IMR-90 (cell line): ENCODE measurements around the gene PRKCA. TPM values are rescaled to one million over a fixed set of nuclear protein-coding genes. Genes with fewer than 3 reads are reported as not detected.

ENCODE experiments used
- ATAC-seq: fragments of 200-7000 bp; cut with Tn5 transposase; 2 replicates; pipeline ENCODE4 v1.9.1; 2020; ENCODE audit warnings: low read depth, mild to moderate bottlenecking, moderate library complexity
- BruUV-seq: library from RNA; stranded (reverse); fragments of 400-500 nt; replicated peaks from 2 replicates; lab custom pipeline; 2021; lab: Mats Ljungman, UMichigan
- CTCF ChIA-PET: fragments of 300-600 bp; formaldehyde crosslinking; extraction: SDS; loops from one replicate; lab custom pipeline; 2021; ENCODE audit warnings: antibody characterized with exemption; lab: Yijun Ruan, JAX
- POLR2A ChIA-PET: fragments of 300-600 bp; sonication (Branson Sonifier 250); formaldehyde crosslinking; loops from one replicate; lab custom pipeline; 2022; ENCODE audit warnings: antibody characterized with exemption; ENCODE audit not compliant: unreplicated experiment; lab: Charles Lee
- DNase-seq: peaks from one replicate; pipeline ENCODE4 v3.0.0; 2013
- H2AFZ ChIP-seq: replicated peaks from 2 replicates; pipeline ENCODE3; 2013; ENCODE audit warnings: low read length, mild to moderate bottlenecking; ENCODE audit not compliant: poor library complexity
- H2AK5ac ChIP-seq: 2 replicates; pipeline ENCODE4 v1.6.1; 2013; ENCODE audit warnings: low read depth, low read length, inconsistent platforms
- H2AK9ac ChIP-seq: replicated peaks from 2 replicates; pipeline ENCODE3; 2013; ENCODE audit warnings: mild to moderate bottlenecking, low read depth, low read length, moderate library complexity; ENCODE audit not compliant: poor library complexity
- H2BK120ac ChIP-seq: 2 replicates; pipeline ENCODE4 v1.6.1; 2013; ENCODE audit warnings: low read depth, low read length, inconsistent platforms
- H2BK15ac ChIP-seq: 3 replicates; pipeline ENCODE4 v1.6.1; 2013; ENCODE audit warnings: low read depth, low read length, inconsistent platforms
- H2BK20ac ChIP-seq: 2 replicates; pipeline ENCODE4 v1.6.1; 2013; ENCODE audit warnings: low read depth, mild to moderate bottlenecking, inconsistent platforms, low read length, moderate library complexity
- H2BK5ac ChIP-seq: 2 replicates; pipeline ENCODE4 v1.6.1; 2013; ENCODE audit warnings: mild to moderate bottlenecking, low read depth, low read length, inconsistent platforms; ENCODE audit not compliant: poor library complexity, severe bottlenecking
- H3K14ac ChIP-seq: replicated peaks from 2 replicates; pipeline ENCODE4 v1.6.1; 2013; ENCODE audit warnings: low read depth, low read length, inconsistent platforms
- H3K18ac ChIP-seq: 2 replicates; pipeline ENCODE4 v1.6.1; 2013; ENCODE audit warnings: low read depth, low read length, control low read depth
- H3K23ac ChIP-seq: 2 replicates; pipeline ENCODE4 v1.6.1; 2013; ENCODE audit warnings: low read depth, low read length, inconsistent platforms
- H3K27ac ChIP-seq: 2 replicates; pipeline ENCODE4 v1.5.1; 2013; ENCODE audit warnings: mild to moderate bottlenecking, control low read depth, low read length; ENCODE audit not compliant: insufficient read depth
- H3K27me3 ChIP-seq: 2 replicates; pipeline ENCODE4 v1.6.1; 2013; ENCODE audit warnings: low read length; ENCODE audit not compliant: control insufficient read depth, insufficient read depth
- H3K36me3 ChIP-seq: 2 replicates; pipeline ENCODE4 v1.6.1; 2013; ENCODE audit warnings: low read length, mixed read lengths; ENCODE audit not compliant: control insufficient read depth, insufficient read depth
- H3K4ac ChIP-seq: 2 replicates; pipeline ENCODE4 v1.6.1; 2013; ENCODE audit warnings: low read depth, low read length, inconsistent platforms
- H3K4me1 ChIP-seq: 2 replicates; pipeline ENCODE4 v1.6.1; 2013; ENCODE audit warnings: low read length, mixed read lengths; ENCODE audit not compliant: control insufficient read depth, insufficient read depth
- H3K4me2 ChIP-seq: 2 replicates; pipeline ENCODE4 v1.6.1; 2013; ENCODE audit warnings: low read depth, mild to moderate bottlenecking, control low read depth, low read length, moderate library complexity
- H3K4me3 ChIP-seq: 2 replicates; pipeline ENCODE4 v1.5.1; 2013; ENCODE audit warnings: low read depth, mild to moderate bottlenecking, control low read depth, low read length, moderate library complexity; ENCODE audit not compliant: insufficient read depth
- H3K56ac ChIP-seq: 2 replicates; pipeline ENCODE4 v1.6.1; 2013; ENCODE audit warnings: low read length, inconsistent platforms; ENCODE audit not compliant: insufficient read depth; ENCODE audit errors: extremely low read depth
- H3K79me1 ChIP-seq, 2 experiments: 2 replicates each; pipeline ENCODE4 v1.6.1; 2013; ENCODE audit warnings: low read length in 2 of 2, inconsistent platforms in 1 of 2, low read depth in 1 of 2
- H3K9ac ChIP-seq: 2 replicates; pipeline ENCODE4 v1.6.1; 2013; ENCODE audit warnings: low read depth, low read length, control low read depth
- H3K9me1 ChIP-seq: 2 replicates; pipeline ENCODE4 v1.6.1; 2013; ENCODE audit warnings: low read length, inconsistent platforms; ENCODE audit not compliant: insufficient read depth
- H3K9me3 ChIP-seq: 2 replicates; pipeline ENCODE4 v1.6.1; 2013; ENCODE audit warnings: low read length; ENCODE audit not compliant: control insufficient read depth, insufficient read depth
- H4K20me1 ChIP-seq: 2 replicates; pipeline ENCODE4 v1.6.1; 2013; ENCODE audit warnings: low read length, inconsistent platforms; ENCODE audit not compliant: insufficient read depth
- H4K5ac ChIP-seq: 2 replicates; pipeline ENCODE4 v1.6.1; 2013; ENCODE audit warnings: mild to moderate bottlenecking, low read depth, low read length, control low read depth
- H4K8ac ChIP-seq, 2 experiments: 2 replicates each; pipeline ENCODE4 v1.6.1; 2013; ENCODE audit warnings: low read depth in 2 of 2, low read length in 2 of 2, control low read depth in 1 of 2, inconsistent platforms in 1 of 2
- H4K91ac ChIP-seq: 2 replicates; pipeline ENCODE4 v1.6.1; 2013; ENCODE audit warnings: low read depth, low read length, inconsistent platforms; ENCODE audit not compliant: insufficient read depth
- CEBPB ChIP-seq: IDR thresholded peaks from 2 replicates; pipeline ENCODE4 v1.6.1; 2012; ENCODE audit warnings: low read depth, low read length, improper control_type of control experiment
- MAFK ChIP-seq: IDR thresholded peaks from 2 replicates; pipeline ENCODE4 v1.6.1; 2012; ENCODE audit warnings: low read depth, low read length, improper control_type of control experiment
- MAZ ChIP-seq: IDR thresholded peaks from 2 replicates; pipeline ENCODE4 v1.6.1; 2012; ENCODE audit warnings: low read depth, mild to moderate bottlenecking, low read length, improper control_type of control experiment, moderate library complexity, borderline replicate concordance
- NFE2L2 ChIP-seq: fragments of 150-350 bp; IDR thresholded peaks from 2 replicates; pipeline ENCODE4 v1.6.1; 2016; ENCODE audit warnings: low read depth, mild to moderate bottlenecking, low read length
- RAD21 ChIP-seq: IDR thresholded peaks from 2 replicates; pipeline ENCODE4 v1.6.1; 2012; ENCODE audit warnings: low read length, improper control_type of control experiment
- RCOR1 ChIP-seq: IDR thresholded peaks from 2 replicates; pipeline ENCODE4 v1.6.1; 2012; ENCODE audit warnings: mild to moderate bottlenecking, low read length, improper control_type of control experiment; ENCODE audit not compliant: insufficient replicate concordance
- SMC3 ChIP-seq: fragments of 150-350 bp; IDR thresholded peaks from 2 replicates; pipeline ENCODE4 v1.6.1; 2016; ENCODE audit warnings: low read depth, mild to moderate bottlenecking, antibody characterized with exemption, low read length, moderate library complexity
- WGBS, 2 experiments: methylation state at CpG; one replicate each; pipeline versions ENCODE4 v1.1.5 to v1.1.7; 2013; ENCODE audit warnings: missing lambda C conversion rate in 2 of 2; ENCODE audit not compliant: insufficient read length in 1 of 2; ENCODE audit errors: extremely low coverage in 2 of 2; 5-methylcytosine and 5-hydroxymethylcytosine counted together
- dilution Hi-C: fragments of 300-500 bp; cut with HindIII; formaldehyde crosslinking; loops from one replicate; pipeline ENCODE4 v1.14.3; 2018; ENCODE audit warnings: low sequenced_read_pairs; ENCODE audit not compliant: unreplicated experiment
- in situ Hi-C: fragments of 300-500 bp; cut with MboI; formaldehyde crosslinking; loops from 3 replicates; pipeline ENCODE4 v1.14.3; 2019; ENCODE audit warnings: low sequenced_read_pairs, inconsistent platforms, mixed read lengths
- intact Hi-C: fragments of 100-400 bp; cut with micrococcal nuclease; formaldehyde crosslinking; loops from 2 replicates; pipeline ENCODE4 v1.10.0; 2022
- polyA plus RNA-seq, 3 experiments: library from polyadenylated mRNA; depleted of rRNA; stranded (reverse); fragments of >200 nt; gene quantifications; 2 replicates each; pipeline ENCODE4 v1.2.3, GENCODE V29; 2012; ENCODE audit warnings: low replicate concordance in 1 of 3
- total RNA-seq: library from RNA; depleted of rRNA; stranded (reverse); fragments of >200 nt; gene quantifications from 2 replicates; pipeline ENCODE4 v1.2.3, GENCODE V29; 2012
- TF ChIP-seq, protein P1 (sequence below): conservative IDR thresholded peaks from 2 replicates; pipeline ENCODE4 v1.5.1; 2012; ENCODE audit warnings: mild to moderate bottlenecking, low read depth, low read length, improper control_type of control experiment

Gene PRKCA
- total and polyA plus RNA-seq, 2 of the 4 experiments (the other 2 are of a cell fraction), result 31.0 to 46.0 TPM

DNA sequence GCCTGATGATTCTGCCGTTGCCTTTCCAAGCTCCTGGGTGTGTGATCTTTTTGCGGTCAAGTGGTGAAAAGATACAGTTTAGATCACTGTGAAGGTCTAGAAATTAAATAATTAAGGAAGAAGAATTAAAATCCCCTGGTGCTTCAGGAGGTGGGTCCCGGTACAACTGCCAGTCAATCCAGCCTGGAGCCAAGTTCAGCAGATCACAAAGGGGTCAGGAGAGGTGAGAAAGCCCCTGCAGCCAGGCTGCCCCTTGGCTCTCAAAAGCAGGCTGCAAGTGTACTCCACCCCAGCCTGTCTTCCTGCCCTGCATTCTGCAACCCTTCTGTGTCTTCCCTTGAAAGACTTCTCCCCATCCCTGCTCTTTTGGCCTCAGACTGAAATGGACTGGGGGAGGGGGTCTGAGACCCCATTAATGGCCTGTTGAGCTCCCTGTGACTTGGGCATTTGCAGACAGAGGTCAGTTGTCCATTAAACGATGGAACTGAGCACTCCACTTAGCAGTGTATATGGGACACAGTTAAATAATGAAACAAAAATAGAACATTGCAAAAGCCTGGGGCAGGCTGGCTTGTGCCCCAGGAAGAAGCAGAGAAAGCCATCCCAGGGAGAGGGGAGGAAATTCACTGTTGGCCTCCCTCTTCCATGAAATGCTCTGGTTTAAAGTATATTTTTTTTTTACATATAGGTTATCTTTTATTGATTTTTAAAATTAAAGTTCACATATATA is 547.6 kb downstream of the PRKCA start:
- no peak overlapping the region for H2AK5ac ChIP-seq
- H3K9me3 ChIP-seq, result no peaks in the 10 kb centered on the region
- H3K27ac ChIP-seq, result no peak overlapping the region
- H3K23ac ChIP-seq, result no peak overlapping the region
- H3K4me2 ChIP-seq, result no peak overlapping the region
- no peak overlapping the region for H4K5ac ChIP-seq
- no TSS peak for BruUV-seq
- POLR2A ChIA-PET, result no interaction called here
- intact Hi-C loops, result loop anchor here (10.0 kb wide), 1 partner anchor 1095 kb away; no protein-coding TSS in a partner anchor
- no peak overlapping the region for H2BK120ac ChIP-seq
- no peak for TF ChIP-seq MAZ
- no peak for TF ChIP-seq CEBPB
- no peak for TF ChIP-seq MAFK
- no peak for TF ChIP-seq RAD21
- TF ChIP-seq SMC3, result no peak
- TF ChIP-seq RCOR1, result no peak
- TF ChIP-seq NFE2L2, result no peak
- TF ChIP-seq, protein P1, sequence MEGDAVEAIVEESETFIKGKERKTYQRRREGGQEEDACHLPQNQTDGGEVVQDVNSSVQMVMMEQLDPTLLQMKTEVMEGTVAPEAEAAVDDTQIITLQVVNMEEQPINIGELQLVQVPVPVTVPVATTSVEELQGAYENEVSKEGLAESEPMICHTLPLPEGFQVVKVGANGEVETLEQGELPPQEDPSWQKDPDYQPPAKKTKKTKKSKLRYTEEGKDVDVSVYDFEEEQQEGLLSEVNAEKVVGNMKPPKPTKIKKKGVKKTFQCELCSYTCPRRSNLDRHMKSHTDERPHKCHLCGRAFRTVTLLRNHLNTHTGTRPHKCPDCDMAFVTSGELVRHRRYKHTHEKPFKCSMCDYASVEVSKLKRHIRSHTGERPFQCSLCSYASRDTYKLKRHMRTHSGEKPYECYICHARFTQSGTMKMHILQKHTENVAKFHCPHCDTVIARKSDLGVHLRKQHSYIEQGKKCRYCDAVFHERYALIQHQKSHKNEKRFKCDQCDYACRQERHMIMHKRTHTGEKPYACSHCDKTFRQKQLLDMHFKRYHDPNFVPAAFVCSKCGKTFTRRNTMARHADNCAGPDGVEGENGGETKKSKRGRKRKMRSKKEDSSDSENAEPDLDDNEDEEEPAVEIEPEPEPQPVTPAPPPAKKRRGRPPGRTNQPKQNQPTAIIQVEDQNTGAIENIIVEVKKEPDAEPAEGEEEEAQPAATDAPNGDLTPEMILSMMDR, result no peak
- DNase-seq, result no peak
- ATAC-seq, result no peak
- no peak overlapping the region for H4K8ac ChIP-seq
- no peaks in the 10 kb centered on the region for H3K4me1 ChIP-seq
- no peak overlapping the region for H2AK9ac ChIP-seq
- H3K4me3 ChIP-seq, result no peak overlapping the region
- dilution Hi-C loops, result no loop called here
- in situ Hi-C loops, result no loop called here
- no peak overlapping the region for H2AFZ ChIP-seq
- no peak overlapping the region for H3K4ac ChIP-seq
- H3K18ac ChIP-seq, result no peak overlapping the region
- H2BK15ac ChIP-seq, result no peak overlapping the region
- no peak overlapping the region for H4K91ac ChIP-seq
- H2BK20ac ChIP-seq, result no peak overlapping the region
- peaks cover 6% of the 10 kb centered on the region for H3K27me3 ChIP-seq
- no peak overlapping the region for H2BK5ac ChIP-seq
- CTCF ChIA-PET, result no interaction called here
- H3K79me1 ChIP-seq, result no peaks in the 10 kb centered on the region
- no peaks in the 10 kb centered on the region; the same call in 1 of the 2 replicates for H4K20me1 ChIP-seq
- H3K9ac ChIP-seq, result no peak overlapping the region
- H3K56ac ChIP-seq, result no peak overlapping the region
- H3K36me3 ChIP-seq, result no peaks in the 10 kb centered on the region
- H3K14ac ChIP-seq, result no peak overlapping the region
- H3K9me1 ChIP-seq, result no peaks in the 10 kb centered on the region
- WGBS, 2 experiments, result 33% methylated on average over 1 of the region's 4 CpGs; no CpG with 5 or more reads in 1 of the 2 experiments
